SU-DHL-6 (cell line): Measurements from ENCODE around the gene P2RY13.

Experiments used
- H2AFZ ChIP-seq: fragments of 200-600 bp; sonication (generic); 2 replicates; pipeline ENCODE4 v1.6.1; 2014; ENCODE audit warnings: low read depth, mild to moderate bottlenecking, moderate library complexity, mixed read lengths, antibody characterized with exemption, low read length; ENCODE audit not compliant: severe bottlenecking
- H3F3A ChIP-seq: fragments of 200-600 bp; shearing (Covaris generic); 2 replicates; pipeline ENCODE4 v1.6.0; 2016; ENCODE audit warnings: antibody characterized with exemption, mild to moderate bottlenecking; ENCODE audit not compliant: insufficient read depth
- H3K27ac ChIP-seq: fragments of 200-600 bp; sonication (generic); 2 replicates; pipeline ENCODE4 v1.5.1; 2016; ENCODE audit warnings: low read depth, mild to moderate bottlenecking, low read length, moderate library complexity, mixed read lengths
- H3K27me3 ChIP-seq: fragments of 200-600 bp; sonication (generic), shearing (Covaris generic); 2 replicates; pipeline ENCODE4 v1.6.0; 2014; ENCODE audit warnings: mild to moderate bottlenecking, low read length
- H3K36me3 ChIP-seq: fragments of 200-600 bp; sonication (generic); 2 replicates; pipeline ENCODE4 v1.6.1; 2014; ENCODE audit warnings: mild to moderate bottlenecking, low read length, mixed read lengths
- H3K4me2 ChIP-seq: fragments of 300-600, 200-600 bp; shearing (Covaris generic), sonication (generic); 2 replicates; pipeline ENCODE4 v1.6.0; 2014; ENCODE audit warnings: low read length, low read depth, mild to moderate bottlenecking; ENCODE audit not compliant: poor library complexity, severe bottlenecking
- H3K4me3 ChIP-seq: fragments of 200-600 bp; sonication (generic); 2 replicates; pipeline ENCODE4 v1.5.1; 2014; ENCODE audit warnings: antibody characterized with exemption, low read length, mild to moderate bottlenecking, mixed read lengths; ENCODE audit not compliant: insufficient read depth, poor library complexity, severe bottlenecking
- H3K79me2 ChIP-seq: fragments of 200-600 bp; sonication (generic); 2 replicates; pipeline ENCODE4 v1.6.1; 2014; ENCODE audit warnings: mild to moderate bottlenecking, low read length, moderate library complexity; ENCODE audit not compliant: insufficient read depth
- H3K9ac ChIP-seq: fragments of 200-600 bp; sonication (generic); 2 replicates; pipeline ENCODE4 v1.7.0; 2014; ENCODE audit warnings: mild to moderate bottlenecking, low read length
- H3K9me2 ChIP-seq: fragments of 200-600 bp; sonication (generic); replicated peaks from 2 replicates; pipeline ENCODE4 v1.6.1; 2014; ENCODE audit warnings: low read length; ENCODE audit not compliant: insufficient read depth
- H3K9me3 ChIP-seq: fragments of 200-600 bp; sonication (generic); 2 replicates; pipeline ENCODE4 v1.6.1; 2014; ENCODE audit warnings: low read length, mixed read lengths; ENCODE audit not compliant: insufficient read depth
- H4K20me1 ChIP-seq: fragments of 200-600 bp; sonication (generic); 2 replicates; pipeline ENCODE4 v1.6.1; 2014; ENCODE audit warnings: low read depth, mild to moderate bottlenecking, antibody characterized with exemption, low read length, moderate library complexity, mixed read lengths
- CTCF ChIP-seq: fragments of 200-600 bp; sonication (generic); IDR thresholded peaks from one replicate; pipeline ENCODE4 v1.5.1; 2017; ENCODE audit warnings: antibody characterized with exemption, mild to moderate bottlenecking, low read length, moderate library complexity; ENCODE audit not compliant: insufficient read depth, poor library complexity, severe bottlenecking
- EZH2phosphoT487 ChIP-seq: fragments of 200-600 bp; sonication (generic), shearing (Covaris generic); conservative IDR thresholded peaks from 2 replicates; pipeline ENCODE4 v1.6.1; 2018; ENCODE audit warnings: mild to moderate bottlenecking, antibody characterized with exemption, low read length, moderate library complexity, mixed read lengths

Gene P2RY13

GRCh38 chr3:151307583-151308488 is 21.5 kb downstream of the P2RY13 start:
- no peak overlapping the region for H3K27ac ChIP-seq
- H3K36me3 ChIP-seq, result no peaks in the 10 kb centered on the region
- no peak for TF ChIP-seq CTCF
- TF ChIP-seq EZH2phosphoT487, result no peak
- H3K9me3 ChIP-seq, result no peaks in the 10 kb centered on the region
- H3K9ac ChIP-seq, result no peak overlapping the region
- no peak overlapping the region for H3K4me3 ChIP-seq
- H2AFZ ChIP-seq, result no peak overlapping the region
- H3F3A ChIP-seq, result no peaks in the 10 kb centered on the region
- no peak overlapping the region for H3K4me2 ChIP-seq
- H3K27me3 ChIP-seq, result no peaks in the 10 kb centered on the region
- no peaks in the 10 kb centered on the region for H3K79me2 ChIP-seq
- no peaks in the 10 kb centered on the region for H3K9me2 ChIP-seq
- H4K20me1 ChIP-seq, result no peaks in the 10 kb centered on the region

GRCh38 chr3:151307131-151307530 is 22.2 kb downstream of the P2RY13 start:
- no peaks in the 10 kb centered on the region for H3K79me2 ChIP-seq
- no peak overlapping the region for H3K27ac ChIP-seq
- no peaks in the 10 kb centered on the region for H3F3A ChIP-seq
- H3K4me2 ChIP-seq, result no peak overlapping the region
- H4K20me1 ChIP-seq, result no peaks in the 10 kb centered on the region
- H3K9me2 ChIP-seq, result no peaks in the 10 kb centered on the region
- H2AFZ ChIP-seq, result no peak overlapping the region
- H3K36me3 ChIP-seq, result no peaks in the 10 kb centered on the region
- H3K9me3 ChIP-seq, result no peaks in the 10 kb centered on the region
- no peak overlapping the region for H3K9ac ChIP-seq
- no peaks in the 10 kb centered on the region for H3K27me3 ChIP-seq
- TF ChIP-seq CTCF (no peak), EZH2phosphoT487 (no peak)
- no peak overlapping the region for H3K4me3 ChIP-seq

- TF ChIP-seq EZH2phosphoT487 (no peak), CTCF (no peak)
- Histone ChIP-seq H3K4me2 (no peak overlapping the region), H3K9me3 (no peaks in the 10 kb centered on the region), H3K36me3 (no peaks in the 10 kb centered on the region), H3K27me3 (no peaks in the 10 kb centered on the region), H3K9me2 (no peaks in the 10 kb centered on the region), H4K20me1 (no peaks in the 10 kb centered on the region), H3K79me2 (no peaks in the 10 kb centered on the region), H3F3A (no peaks in the 10 kb centered on the region), H3K4me3 (no peak overlapping the region), H2AFZ (no peak overlapping the region), H3K27ac (no peak overlapping the region), H3K9ac (no peak overlapping the region)
These were observed 23.1 kb downstream of the P2RY13 start for GRCh38 chr3:151306168-151306810.
